HFFc6 (cell line): Measurements from ENCODE around the gene GCC1. TPM values are rescaled to one million over a fixed set of nuclear protein-coding genes. Genes with fewer than 3 reads are reported as not detected.

Experiments used
- DNase-seq: peaks from one replicate; pipeline ENCODE4 v3.0.0-alpha.2; 2018
- H3K27ac Mint-ChIP-seq: 2 replicates; pipeline ENCODE4 v1.8.0; 2020; ENCODE audit warnings: mild to moderate bottlenecking, mixed read lengths
- H3K27me3 Mint-ChIP-seq: 2 replicates; pipeline ENCODE4 v1.8.0; 2021; ENCODE audit warnings: mild to moderate bottlenecking, moderate library complexity, mixed read lengths; ENCODE audit not compliant: insufficient read depth
- H3K36me3 Mint-ChIP-seq: 2 replicates; pipeline ENCODE4 v1.8.0; 2021; ENCODE audit warnings: low read depth, mixed read lengths
- H3K4me1 Mint-ChIP-seq: 2 replicates; pipeline ENCODE4 v1.8.0; 2020; ENCODE audit warnings: low read depth, mixed read lengths
- H3K4me3 Mint-ChIP-seq: 2 replicates; pipeline ENCODE4 v1.8.0; 2020; ENCODE audit warnings: mild to moderate bottlenecking, moderate library complexity, mixed read lengths
- H3K9me3 Mint-ChIP-seq: 2 replicates; pipeline ENCODE4 v1.8.0; 2020; ENCODE audit warnings: mild to moderate bottlenecking, mixed read lengths
- long read RNA-seq: library from polyadenylated mRNA; unstranded; transcript quantifications from one replicate; pipeline ENCODE4 v2.0.0, GENCODE V29; 2019
- total RNA-seq, 6 experiments: library from RNA; stranded (reverse); fragmentation: NEBNext Ultra II Directional; extraction: Animal tissue kit (Norgen Biotek cat#: 25700); gene quantifications; 2 replicates in 1 of 6; 3 replicates in 5 of 6; pipeline ENCODE4 v1.2.3, GENCODE V29; 2021
- TF ChIP-seq, protein P1 (sequence below): fragments of 200-600 bp; sonication (generic); IDR thresholded peaks from 2 replicates; pipeline ENCODE4 v1.5.0; 2021; ENCODE audit warnings: antibody characterized with exemption, mild to moderate bottlenecking

GCC1 gene, protein sequence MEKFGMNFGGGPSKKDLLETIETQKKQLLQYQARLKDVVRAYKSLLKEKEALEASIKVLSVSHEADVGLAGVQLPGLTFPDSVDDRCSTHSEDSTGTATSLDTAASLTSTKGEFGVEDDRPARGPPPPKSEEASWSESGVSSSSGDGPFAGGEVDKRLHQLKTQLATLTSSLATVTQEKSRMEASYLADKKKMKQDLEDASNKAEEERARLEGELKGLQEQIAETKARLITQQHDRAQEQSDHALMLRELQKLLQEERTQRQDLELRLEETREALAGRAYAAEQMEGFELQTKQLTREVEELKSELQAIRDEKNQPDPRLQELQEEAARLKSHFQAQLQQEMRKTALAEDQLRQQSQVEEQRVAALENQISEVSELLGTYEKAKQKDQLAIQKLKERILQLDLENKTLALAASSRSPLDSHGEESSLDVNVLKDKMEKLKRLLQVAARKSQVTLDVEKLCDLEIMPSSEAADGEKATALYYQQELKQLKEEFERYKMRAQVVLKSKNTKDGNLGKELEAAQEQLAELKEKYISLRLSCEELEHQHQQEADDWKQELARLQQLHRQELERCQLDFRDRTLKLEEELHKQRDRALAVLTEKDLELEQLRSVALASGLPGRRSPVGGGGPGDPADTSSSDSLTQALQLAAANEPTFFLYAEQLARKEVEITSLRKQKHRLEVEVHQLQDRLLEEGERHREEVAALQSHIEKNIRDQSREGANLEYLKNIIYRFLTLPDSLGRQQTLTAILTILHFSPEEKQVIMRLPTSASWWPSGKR
- total RNA-seq = 10 to 100 TPM; 14.8 to 17.1 (median 16.1) TPM
- long read RNA-seq, full-length matches to known transcripts = 12 of 16 reads
- long read RNA-seq, partial matches to known transcripts = 0 of 16 reads
- long read RNA-seq, other reads (novel, unspliced or antisense) = 4 of 16 reads

DNA sequence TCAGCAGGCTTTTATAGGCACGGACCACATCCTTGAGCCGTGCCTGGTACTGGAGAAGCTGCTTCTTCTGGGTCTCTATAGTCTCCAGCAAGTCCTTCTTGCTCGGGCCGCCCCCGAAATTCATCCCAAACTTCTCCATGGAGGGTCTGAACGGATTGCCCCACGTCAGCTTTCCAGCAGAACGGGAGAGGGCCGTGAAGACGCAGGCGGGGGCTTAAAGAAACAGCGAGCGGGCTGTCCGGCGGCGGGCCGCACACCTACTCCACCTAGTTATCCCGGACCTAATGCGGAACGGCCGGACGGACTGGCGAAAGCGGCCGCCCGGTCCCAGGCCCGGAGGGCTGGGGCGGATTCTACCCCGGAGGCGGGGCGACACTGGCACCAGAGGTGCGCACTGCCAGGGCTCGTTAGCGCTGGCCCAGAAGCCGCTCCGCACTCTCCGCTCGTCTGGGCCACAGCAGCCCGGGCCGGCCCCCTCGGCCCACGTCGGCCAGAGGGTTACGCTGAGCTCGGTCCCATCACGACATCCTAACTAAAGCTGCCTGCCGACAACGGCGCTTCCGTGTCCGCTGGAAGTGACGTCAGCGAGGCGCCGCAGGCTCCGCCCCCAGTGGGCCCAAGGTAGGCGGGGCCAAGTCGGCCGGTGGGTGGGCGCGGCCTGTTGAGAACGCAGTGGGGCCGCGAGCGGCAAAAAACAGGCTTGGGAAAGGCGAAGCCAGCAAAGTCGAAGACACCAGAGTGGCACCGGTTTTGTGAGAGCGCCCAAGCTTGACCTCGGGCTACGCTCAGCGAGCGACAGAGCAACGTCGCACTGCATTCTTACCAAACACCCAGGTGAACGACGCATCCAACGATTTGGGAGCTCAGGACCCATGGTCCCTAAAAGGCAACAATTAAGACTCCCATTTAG is at the start of gene GCC1:
TSS of gene GCC1 (minus strand) at position 553 of the 910 bp plus-strand sequence. CDS start at position 139, 414 bp downstream.
- Mint-ChIP-seq H3K27ac (peak within 1 kb of the TSS; percentile 87), H3K4me3 (peak within 1 kb of the TSS; percentile 97), H3K9me3 (no peaks in the 10 kb centered on the region), H3K4me1 (peaks cover 70% of the 10 kb centered on the region), H3K27me3 (peaks cover 3% of the 10 kb centered on the region), H3K36me3 (peaks cover 14% of the 10 kb centered on the region; the same call in 1 of the 2 replicates)
- DNase-seq = peak; percentile 83
- TF ChIP-seq, protein P1, sequence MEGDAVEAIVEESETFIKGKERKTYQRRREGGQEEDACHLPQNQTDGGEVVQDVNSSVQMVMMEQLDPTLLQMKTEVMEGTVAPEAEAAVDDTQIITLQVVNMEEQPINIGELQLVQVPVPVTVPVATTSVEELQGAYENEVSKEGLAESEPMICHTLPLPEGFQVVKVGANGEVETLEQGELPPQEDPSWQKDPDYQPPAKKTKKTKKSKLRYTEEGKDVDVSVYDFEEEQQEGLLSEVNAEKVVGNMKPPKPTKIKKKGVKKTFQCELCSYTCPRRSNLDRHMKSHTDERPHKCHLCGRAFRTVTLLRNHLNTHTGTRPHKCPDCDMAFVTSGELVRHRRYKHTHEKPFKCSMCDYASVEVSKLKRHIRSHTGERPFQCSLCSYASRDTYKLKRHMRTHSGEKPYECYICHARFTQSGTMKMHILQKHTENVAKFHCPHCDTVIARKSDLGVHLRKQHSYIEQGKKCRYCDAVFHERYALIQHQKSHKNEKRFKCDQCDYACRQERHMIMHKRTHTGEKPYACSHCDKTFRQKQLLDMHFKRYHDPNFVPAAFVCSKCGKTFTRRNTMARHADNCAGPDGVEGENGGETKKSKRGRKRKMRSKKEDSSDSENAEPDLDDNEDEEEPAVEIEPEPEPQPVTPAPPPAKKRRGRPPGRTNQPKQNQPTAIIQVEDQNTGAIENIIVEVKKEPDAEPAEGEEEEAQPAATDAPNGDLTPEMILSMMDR = no peak

DNA sequence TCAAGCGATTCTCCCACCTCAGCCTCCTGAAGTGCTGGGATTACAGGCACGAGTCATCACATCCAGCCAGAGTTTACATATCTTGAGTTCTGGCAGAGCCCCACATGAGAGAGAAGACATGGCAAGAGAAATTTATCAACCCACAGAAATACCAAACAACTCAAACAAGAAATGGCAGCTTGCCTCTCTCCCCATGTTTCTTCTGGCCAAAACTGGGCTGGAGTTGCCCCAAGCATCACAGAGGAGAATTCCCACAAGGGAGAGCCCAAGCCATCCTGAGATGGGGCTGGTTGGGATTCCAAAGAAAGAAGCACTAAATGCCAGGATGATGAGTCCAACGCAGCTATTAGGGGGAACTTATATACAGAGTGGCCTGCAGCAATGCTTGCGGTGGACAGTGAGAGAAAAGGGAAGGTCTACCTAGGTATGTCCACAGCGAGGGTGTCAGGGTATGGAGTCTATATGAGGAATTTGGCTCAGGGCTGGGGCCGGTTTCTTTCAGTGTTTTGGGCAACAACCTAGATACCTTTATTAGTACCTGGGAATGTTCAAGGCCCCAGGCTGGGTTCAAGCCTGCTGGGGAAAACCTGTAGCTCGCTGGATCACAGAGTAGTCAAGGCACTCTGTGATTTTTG is 47.0 kb upstream of the GCC1 start:
- peaks cover 39% of the 10 kb centered on the region for H3K4me1 Mint-ChIP-seq
- no peak overlapping the region for H3K4me3 Mint-ChIP-seq
- peak; percentile 74 for DNase-seq
- TF ChIP-seq, protein P1 = no peak
- peaks cover 10% of the 10 kb centered on the region for H3K27me3 Mint-ChIP-seq
- no peaks in the 10 kb centered on the region for H3K9me3 Mint-ChIP-seq
- no peaks in the 10 kb centered on the region for H3K36me3 Mint-ChIP-seq
- peak overlapping the region; percentile 56 for H3K27ac Mint-ChIP-seq

DNA sequence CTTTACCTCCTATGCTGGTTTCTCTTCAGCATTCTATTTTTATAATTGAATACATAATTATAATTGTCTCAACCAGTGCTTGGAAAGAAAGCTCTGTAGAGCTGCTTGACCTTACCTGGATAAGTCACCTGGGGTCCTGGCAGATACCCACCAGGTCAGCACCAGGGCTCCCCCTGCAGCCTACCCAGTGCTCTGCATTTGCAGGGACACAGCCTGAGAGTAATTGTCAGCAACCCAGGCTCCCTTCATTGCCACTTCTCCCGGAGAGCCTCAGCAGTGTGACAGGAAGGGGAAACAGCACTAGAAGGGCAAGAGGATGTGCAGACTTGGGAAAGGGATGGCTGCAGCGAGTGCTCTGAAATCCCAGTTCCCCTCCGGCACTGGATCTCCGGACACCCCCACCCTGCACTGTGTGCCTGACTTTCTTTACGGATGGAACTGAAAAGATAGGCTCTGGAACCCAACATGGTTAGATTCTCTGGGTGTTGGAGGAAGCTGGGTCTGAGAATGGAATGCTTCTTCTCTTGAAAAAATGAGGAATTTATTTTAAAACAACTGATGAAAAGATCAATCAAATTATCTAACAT is 44.0 kb upstream of the GCC1 start:
- no peak overlapping the region for H3K27ac Mint-ChIP-seq

DNA sequence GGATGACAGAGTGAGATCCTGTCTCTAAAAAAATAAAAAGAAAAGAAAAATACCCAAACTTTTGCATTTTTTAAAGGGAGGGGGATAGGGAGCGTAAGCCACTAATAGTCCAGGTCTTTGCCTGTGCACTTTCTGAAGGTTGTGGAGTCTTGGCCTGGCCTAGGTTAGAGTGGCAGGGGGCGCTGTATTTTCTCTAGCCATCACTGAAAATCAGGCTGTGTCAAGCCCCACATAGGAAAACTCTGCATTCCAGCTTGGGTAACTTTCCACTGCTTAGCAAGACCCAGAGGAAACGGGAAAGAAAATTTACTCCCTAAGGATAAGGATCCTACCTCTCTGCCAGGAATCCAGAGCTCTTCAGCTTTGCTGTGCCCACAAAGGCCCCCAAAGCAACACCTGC is 43.0 kb upstream of the GCC1 start:
- TF ChIP-seq, protein P1 = peak; percentile 39; the same call in 1 of the 2 replicates
- Mint-ChIP-seq H3K9me3 (no peaks in the 10 kb centered on the region), H3K4me3 (no peak overlapping the region), H3K36me3 (no peaks in the 10 kb centered on the region), H3K27ac (no peak overlapping the region), H3K4me1 (peaks cover 29% of the 10 kb centered on the region), H3K27me3 (peaks cover 16% of the 10 kb centered on the region)
- no peak for DNase-seq

More for the DNA sequence above, 44.0 kb upstream of the GCC1 start:
- TF ChIP-seq, protein P1 = peak; percentile 67
- DNase-seq = no peak
- H3K27me3 Mint-ChIP-seq = peaks cover 11% of the 10 kb centered on the region
- no peaks in the 10 kb centered on the region for H3K9me3 Mint-ChIP-seq
- peaks cover 33% of the 10 kb centered on the region for H3K4me1 Mint-ChIP-seq
- H3K4me3 Mint-ChIP-seq = no peak overlapping the region; the same call in 1 of the 2 replicates
- H3K36me3 Mint-ChIP-seq = no peaks in the 10 kb centered on the region
